SJSA1 (cell line): ENCODE data around the gene PLEKHA8. TPM values are rescaled to one million over a fixed set of nuclear protein-coding genes. Genes with fewer than 3 reads are reported as not detected.

ENCODE experiments used
- DNase-seq, 2 experiments: peaks; one replicate each; pipeline ENCODE4 v3.0.0-alpha.2; 2015 to 2020; ENCODE audit warnings: low spot score in 2 of 2, low read depth in 1 of 2
- H3K27ac ChIP-seq: fragments of 250-450 bp; sonication (Bioruptor Pico); 2 replicates; pipeline ENCODE4 v1.5.1; 2020; ENCODE audit warnings: mild to moderate bottlenecking, moderate library complexity
- H3K27me3 ChIP-seq: fragments of 250-450 bp; sonication (Bioruptor Pico); replicated peaks from 2 replicates; pipeline ENCODE4 v1.5.1; 2020; ENCODE audit warnings: mild to moderate bottlenecking, moderate library complexity
- H3K36me3 ChIP-seq: fragments of 250-450 bp; sonication (Bioruptor Pico); 2 replicates; pipeline ENCODE4 v1.5.1; 2020; ENCODE audit warnings: mild to moderate bottlenecking
- H3K4me1 ChIP-seq: fragments of 250-450 bp; sonication (Bioruptor Pico); replicated peaks from 2 replicates; pipeline ENCODE4 v1.6.1; 2021; ENCODE audit warnings: mild to moderate bottlenecking
- H3K4me3 ChIP-seq: fragments of 250-450 bp; sonication (Bioruptor Pico); 2 replicates; pipeline ENCODE4 v1.5.1; 2020; ENCODE audit warnings: mild to moderate bottlenecking
- H3K9me3 ChIP-seq: fragments of 250-450 bp; sonication (Bioruptor Pico); replicated peaks from 2 replicates; pipeline ENCODE4 v1.5.1; 2020; ENCODE audit warnings: mild to moderate bottlenecking
- total RNA-seq: library from RNA; depleted of rRNA; stranded (reverse); fragments of >200 nt; shearing (Covaris generic); gene quantifications from 2 replicates; pipeline ENCODE4 v1.2.3, GENCODE V29; 2014; rRNA removed

PLEKHA8 gene
- total RNA-seq, 1 experiment from 2014 or later, result 12.5 TPM

- H3K36me3 ChIP-seq, result no peaks in the 10 kb centered on the region
- H3K4me1 ChIP-seq, result peaks cover 10% of the 10 kb centered on the region
- DNase-seq, result no peak
- H3K27ac ChIP-seq, result no peak overlapping the region
- H3K9me3 ChIP-seq, result no peaks in the 10 kb centered on the region
- H3K4me3 ChIP-seq, result no peak overlapping the region
- H3K27me3 ChIP-seq, result no peaks in the 10 kb centered on the region
These were observed 150.7 kb downstream of the PLEKHA8 start for GRCh38 chr7:30178748-30179436.

Other genes with a start within 250 kb of the PLEKHA8 start
- gene WIPF3, start 221.9 kb upstream of the PLEKHA8 start, total RNA-seq, result not detected in 2 replicates
- gene SCRN1, start 38.6 kb upstream of the PLEKHA8 start, total RNA-seq, result 56.4 and 81.6 TPM in 2 replicates
- gene FKBP14, start 1.7 kb upstream of the PLEKHA8 start, total RNA-seq, result 26.6 and 35.1 TPM in 2 replicates
- gene MTURN, start 106.6 kb downstream of the PLEKHA8 start, total RNA-seq, result 8.5 and 16.0 TPM in 2 replicates